Measurements from ENCODE around the gene PROM1.

DNA sequence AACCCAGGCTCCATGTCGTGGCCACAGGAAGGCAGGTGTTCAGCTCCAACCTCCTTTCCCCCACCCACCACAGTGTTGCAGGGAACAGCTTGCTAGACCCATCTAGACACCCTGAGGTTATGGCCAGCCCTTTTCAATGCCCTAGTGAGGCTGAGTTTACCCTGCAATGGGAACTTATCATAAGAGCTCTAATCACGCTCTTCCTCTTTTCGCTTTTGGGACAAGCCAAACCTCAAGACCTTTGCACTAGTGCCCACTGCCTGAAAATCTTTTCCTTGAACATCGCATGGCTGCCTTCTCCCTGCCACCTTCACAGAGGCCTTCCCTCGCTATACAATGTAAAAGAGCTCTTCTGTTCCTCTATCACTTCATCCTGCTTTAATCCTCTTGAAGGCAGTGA lies 118.5 kb downstream of the PROM1 start:
- TF ChIP-seq EZH2 (IDR thresholded peaks at IDR 0.05) = no peak
- no peak for TF ChIP-seq POLR2AphosphoS5 (IDR thresholded peaks at IDR 0.05; ENCODE audit: borderline replicate concordance, low read depth, low read length)
